Measurements from ENCODE around the gene COL16A1.

DNA sequence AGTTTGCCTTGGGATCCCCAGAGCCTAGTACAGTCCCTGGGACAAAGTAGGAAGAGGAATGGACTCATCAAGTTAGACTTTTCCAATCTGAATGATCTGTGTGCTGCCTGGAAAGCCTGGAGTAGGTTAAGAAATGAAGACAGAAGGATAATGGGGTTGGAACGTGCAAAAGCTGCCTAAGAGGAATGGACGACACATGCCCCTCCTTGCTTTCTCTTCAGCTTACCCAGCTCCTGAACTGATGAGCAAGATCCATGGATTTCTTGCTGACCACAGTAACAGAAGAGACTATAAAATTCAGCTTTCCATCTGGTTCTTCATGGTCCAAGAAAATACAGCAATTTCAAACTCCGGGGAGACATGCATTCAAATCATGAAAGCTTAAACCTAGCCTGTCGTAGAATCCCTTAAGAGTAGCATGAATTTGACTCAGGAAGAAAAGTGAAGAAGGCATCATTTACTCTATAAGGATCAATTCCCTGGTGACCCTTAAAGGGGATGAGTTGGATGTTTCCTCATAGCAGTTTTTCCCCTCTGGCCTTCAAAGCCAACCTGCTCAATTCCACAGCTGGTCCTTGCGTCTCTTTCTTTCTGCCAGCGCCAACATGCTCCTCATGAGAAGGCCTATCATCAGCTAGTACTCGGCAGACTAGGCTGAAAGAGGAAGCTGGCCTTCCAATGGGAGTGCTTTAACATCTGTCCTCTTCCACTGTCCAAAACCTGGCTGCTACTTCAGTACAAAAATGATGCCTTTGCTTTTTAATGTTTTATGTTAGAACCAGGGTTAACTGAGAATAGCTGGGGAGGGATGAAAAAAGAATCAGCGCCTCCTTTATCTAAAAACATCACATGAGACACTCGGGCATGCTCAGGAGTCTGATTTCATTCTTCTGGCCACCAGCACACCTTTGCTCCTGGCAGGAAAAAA is 53.4 kb downstream of the COL16A1 start:
- TF ChIP-seq, protein P1, sequence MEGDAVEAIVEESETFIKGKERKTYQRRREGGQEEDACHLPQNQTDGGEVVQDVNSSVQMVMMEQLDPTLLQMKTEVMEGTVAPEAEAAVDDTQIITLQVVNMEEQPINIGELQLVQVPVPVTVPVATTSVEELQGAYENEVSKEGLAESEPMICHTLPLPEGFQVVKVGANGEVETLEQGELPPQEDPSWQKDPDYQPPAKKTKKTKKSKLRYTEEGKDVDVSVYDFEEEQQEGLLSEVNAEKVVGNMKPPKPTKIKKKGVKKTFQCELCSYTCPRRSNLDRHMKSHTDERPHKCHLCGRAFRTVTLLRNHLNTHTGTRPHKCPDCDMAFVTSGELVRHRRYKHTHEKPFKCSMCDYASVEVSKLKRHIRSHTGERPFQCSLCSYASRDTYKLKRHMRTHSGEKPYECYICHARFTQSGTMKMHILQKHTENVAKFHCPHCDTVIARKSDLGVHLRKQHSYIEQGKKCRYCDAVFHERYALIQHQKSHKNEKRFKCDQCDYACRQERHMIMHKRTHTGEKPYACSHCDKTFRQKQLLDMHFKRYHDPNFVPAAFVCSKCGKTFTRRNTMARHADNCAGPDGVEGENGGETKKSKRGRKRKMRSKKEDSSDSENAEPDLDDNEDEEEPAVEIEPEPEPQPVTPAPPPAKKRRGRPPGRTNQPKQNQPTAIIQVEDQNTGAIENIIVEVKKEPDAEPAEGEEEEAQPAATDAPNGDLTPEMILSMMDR (conservative IDR thresholded peaks at IDR 0.05 in 1 of 2, IDR thresholded peaks at IDR 0.05 in 1 of 2; ENCODE audit: extremely low read depth in 1 of 2, insufficient read depth in 1 of 2, low read depth in 1 of 2, low read length in 2 of 2): no peak
- no peak for TF ChIP-seq EZH2 (IDR thresholded peaks at IDR 0.05; ENCODE audit: borderline replicate concordance, low read length)
